Stomach smooth muscle (tissue), 2 donors: ENCODE measurements around the gene LRP1-AS.

Experiments
- H3K27ac ChIP-seq: one replicate; pipeline ENCODE4 v1.7.0; 2013; ENCODE audit warnings: mild to moderate bottlenecking, low read length, inconsistent platforms
- H3K27me3 ChIP-seq, 2 donors: one replicate each; pipeline ENCODE4 v1.7.0; 2013; ENCODE audit warnings: low read length in 2 of 2; ENCODE audit not compliant: insufficient read depth in 2 of 2, control insufficient read depth in 1 of 2
- H3K36me3 ChIP-seq, 2 donors: one replicate each; pipeline ENCODE4 v1.7.0; 2013; ENCODE audit warnings: low read length in 2 of 2; ENCODE audit not compliant: control insufficient read depth in 2 of 2, insufficient read depth in 2 of 2
- H3K4me1 ChIP-seq: one replicate; pipeline ENCODE4 v1.7.0; 2013; ENCODE audit warnings: low read length; ENCODE audit not compliant: control insufficient read depth, insufficient read depth
- H3K4me3 ChIP-seq, 2 donors: one replicate each; pipeline ENCODE4 v1.7.0; 2013; ENCODE audit warnings: low read length in 2 of 2
- H3K9ac ChIP-seq, 2 donors: one replicate each; pipeline ENCODE4 v1.7.0; 2013; ENCODE audit warnings: low read length in 2 of 2, mild to moderate bottlenecking in 1 of 2
- H3K9me3 ChIP-seq, 2 donors: one replicate each; pipeline ENCODE4 v1.7.0; 2013; ENCODE audit warnings: low read length in 2 of 2; ENCODE audit not compliant: control insufficient read depth in 2 of 2
- donor health status: healthy.
- donor health status: Pancreatic carcinoma.

Gene LRP1-AS

DNA sequence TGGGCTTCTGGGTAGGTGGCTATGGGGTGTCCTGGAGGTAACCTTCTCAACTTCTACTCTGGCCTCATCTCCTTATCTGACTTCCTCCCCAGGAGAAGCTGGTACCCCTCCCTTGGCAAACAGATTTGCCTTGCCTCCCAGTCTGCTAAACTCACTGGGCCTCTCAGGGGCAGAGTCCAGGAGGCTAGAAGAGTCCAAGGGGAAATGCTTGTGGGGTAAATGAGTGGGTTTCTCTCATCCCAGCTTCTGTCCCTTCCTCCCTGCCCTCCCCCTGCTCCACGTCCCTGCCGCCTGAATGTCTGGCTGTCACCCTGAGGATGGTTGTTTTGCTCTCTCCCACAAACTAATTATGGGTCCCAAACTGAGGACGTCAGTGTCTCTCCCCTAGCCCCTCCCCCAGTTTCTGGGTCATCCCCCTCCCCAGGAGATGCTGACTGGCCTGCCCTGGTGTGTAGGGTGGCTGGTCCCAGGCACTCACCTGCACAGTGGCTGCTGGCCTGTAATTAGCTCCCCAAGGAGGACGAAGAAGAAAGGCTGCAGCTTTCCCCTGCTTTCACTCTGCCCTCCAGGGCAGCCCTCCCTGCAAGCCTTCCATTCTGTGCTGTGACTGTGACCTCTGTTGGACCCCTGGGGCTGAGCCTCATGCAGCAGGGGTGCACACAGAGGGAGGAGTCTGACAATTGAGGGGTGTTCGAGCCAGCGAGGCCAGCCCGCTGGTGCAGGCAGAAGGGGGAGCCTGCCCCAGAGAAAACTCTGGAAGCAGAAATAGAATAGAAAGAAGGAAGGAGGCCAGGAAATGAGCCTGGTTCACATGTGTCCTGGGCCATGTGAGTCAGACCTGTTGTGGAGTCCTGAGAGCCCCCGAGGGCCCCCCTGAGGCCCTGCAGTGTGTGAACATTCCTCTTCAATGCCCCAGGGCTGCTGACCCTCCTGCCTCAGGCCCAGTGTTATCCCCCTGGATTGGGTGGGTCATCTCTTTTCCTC, at the start of gene LRP1-AS:
LRP1-AS (minus strand) TSS at position 659 of the 984 bp plus-strand sequence.
- Histone ChIP-seq H3K9ac (peak within 1 kb of the TSS in 1 of 2 donors; percentile 5), H3K4me3 (peak within 1 kb of the TSS in 1 of 2 donors; percentile 29), H3K27me3 (no peaks in the 10 kb centered on the region), H3K36me3 (peaks cover 36 to 37% of the 10 kb centered on the region in 2 donors), H3K4me1 (peaks cover 61% of the 10 kb centered on the region), H3K27ac (peak within 1 kb of the TSS; percentile 76), H3K9me3 (no peaks in the 10 kb centered on the region)

- Histone ChIP-seq H3K4me1 (no peaks in the 10 kb centered on the region), H3K27me3 (no peaks in the 10 kb centered on the region), H3K9ac (no peak overlapping the region), H3K27ac (no peak overlapping the region), H3K36me3 (peaks cover 81 to 88% of the 10 kb centered on the region in 2 donors), H3K4me3 (no peak overlapping the region), H3K9me3 (no peaks in the 10 kb centered on the region)
Measured at GRCh38 chr12:57196956-57197355, 49.5 kb upstream of the LRP1-AS start.

GRCh38 chr12:57196439-57196838, 49.0 kb upstream of the LRP1-AS start:
- Histone ChIP-seq H3K27me3 (no peaks in the 10 kb centered on the region), H3K9ac (no peak overlapping the region), H3K4me1 (no peaks in the 10 kb centered on the region), H3K36me3 (peaks cover 80 to 88% of the 10 kb centered on the region in 2 donors), H3K9me3 (no peaks in the 10 kb centered on the region), H3K4me3 (no peak overlapping the region), H3K27ac (no peak overlapping the region)

DNA sequence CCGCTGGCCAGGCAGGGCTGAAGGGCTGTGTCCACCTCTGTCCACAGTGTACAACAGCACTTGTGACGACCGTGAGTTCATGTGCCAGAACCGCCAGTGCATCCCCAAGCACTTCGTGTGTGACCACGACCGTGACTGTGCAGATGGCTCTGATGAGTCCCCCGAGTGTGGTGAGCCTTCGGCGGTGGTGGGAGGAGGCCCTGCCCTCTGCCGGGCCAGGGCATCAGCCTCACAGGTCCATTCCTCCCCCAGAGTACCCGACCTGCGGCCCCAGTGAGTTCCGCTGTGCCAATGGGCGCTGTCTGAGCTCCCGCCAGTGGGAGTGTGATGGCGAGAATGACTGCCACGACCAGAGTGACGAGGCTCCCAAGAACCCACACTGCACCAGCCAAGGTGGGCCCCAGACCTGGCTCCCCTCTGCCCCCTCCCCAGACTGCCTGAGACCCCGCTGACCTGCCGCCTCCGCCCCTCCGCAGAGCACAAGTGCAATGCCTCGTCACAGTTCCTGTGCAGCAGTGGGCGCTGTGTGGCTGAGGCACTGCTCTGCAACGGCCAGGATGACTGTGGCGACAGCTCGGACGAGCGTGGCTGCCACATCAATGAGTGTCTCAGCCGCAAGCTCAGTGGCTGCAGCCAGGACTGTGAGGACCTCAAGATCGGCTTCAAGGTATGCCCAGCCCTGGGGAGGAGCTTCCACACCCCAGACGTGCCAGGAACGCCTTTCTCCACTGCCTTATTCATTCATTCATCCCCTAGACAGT, 48.4 kb upstream of the LRP1-AS start:
- no peak overlapping the region for H3K27ac ChIP-seq
- H3K9me3 ChIP-seq = no peaks in the 10 kb centered on the region
- no peak overlapping the region for H3K9ac ChIP-seq
- H3K4me3 ChIP-seq = no peak overlapping the region
- no peaks in the 10 kb centered on the region for H3K4me1 ChIP-seq
- no peaks in the 10 kb centered on the region for H3K27me3 ChIP-seq
- H3K36me3 ChIP-seq = peaks cover 81 to 89% of the 10 kb centered on the region in 2 donors

- Histone ChIP-seq H3K4me3 (no peak overlapping the region), H3K9ac (no peak overlapping the region), H3K27ac (no peak overlapping the region), H3K27me3 (no peaks in the 10 kb centered on the region), H3K9me3 (no peaks in the 10 kb centered on the region), H3K36me3 (peaks cover 80 to 92% of the 10 kb centered on the region in 2 donors), H3K4me1 (no peaks in the 10 kb centered on the region)
Measured at GRCh38 chr12:57195186-57195585, 47.8 kb upstream of the LRP1-AS start.

DNA sequence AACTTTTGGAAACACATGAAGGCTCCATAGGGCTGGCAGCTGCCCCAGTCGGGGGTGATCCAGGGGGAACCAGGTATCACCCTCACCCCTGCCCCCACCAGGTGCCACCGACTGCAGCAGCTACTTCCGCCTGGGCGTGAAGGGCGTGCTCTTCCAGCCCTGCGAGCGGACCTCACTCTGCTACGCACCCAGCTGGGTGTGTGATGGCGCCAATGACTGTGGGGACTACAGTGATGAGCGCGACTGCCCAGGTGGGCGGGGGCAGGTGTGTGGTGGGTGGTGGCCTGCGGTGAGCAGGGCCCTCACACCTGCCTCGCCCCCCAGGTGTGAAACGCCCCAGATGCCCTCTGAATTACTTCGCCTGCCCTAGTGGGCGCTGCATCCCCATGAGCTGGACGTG, 46.8 kb upstream of the LRP1-AS start:
- no peak overlapping the region for H3K9ac ChIP-seq
- no peaks in the 10 kb centered on the region for H3K9me3 ChIP-seq
- H3K4me3 ChIP-seq = no peak overlapping the region
- H3K4me1 ChIP-seq = no peaks in the 10 kb centered on the region
- H3K27ac ChIP-seq = no peak overlapping the region
- H3K27me3 ChIP-seq = no peaks in the 10 kb centered on the region
- peaks cover 82 to 85% of the 10 kb centered on the region in 2 donors for H3K36me3 ChIP-seq

GRCh38 chr12:57193706-57194245, 46.4 kb upstream of the LRP1-AS start:
- no peak overlapping the region for H3K4me3 ChIP-seq
- no peak overlapping the region for H3K9ac ChIP-seq
- peaks cover 82 to 83% of the 10 kb centered on the region in 2 donors for H3K36me3 ChIP-seq
- no peak overlapping the region for H3K27ac ChIP-seq
- H3K9me3 ChIP-seq = no peaks in the 10 kb centered on the region
- H3K4me1 ChIP-seq = no peaks in the 10 kb centered on the region
- H3K27me3 ChIP-seq = no peaks in the 10 kb centered on the region

DNA sequence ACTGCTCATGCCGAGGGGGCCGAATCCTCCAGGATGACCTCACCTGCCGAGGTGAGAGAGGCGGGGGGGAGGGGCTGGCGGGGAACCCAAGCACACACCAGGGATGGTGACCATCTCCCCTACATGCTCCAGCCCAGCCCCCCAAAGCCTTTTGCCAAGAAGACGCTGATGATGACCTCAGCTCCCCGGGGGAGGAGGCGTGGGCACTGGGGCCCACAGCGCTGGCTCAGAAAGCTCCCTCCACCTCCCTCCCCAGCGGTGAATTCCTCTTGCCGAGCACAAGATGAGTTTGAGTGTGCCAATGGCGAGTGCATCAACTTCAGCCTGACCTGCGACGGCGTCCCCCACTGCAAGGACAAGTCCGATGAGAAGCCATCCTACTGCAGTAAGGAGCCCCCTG, 45.5 kb upstream of the LRP1-AS start:
- Histone ChIP-seq H3K36me3 (peaks cover 79 to 82% of the 10 kb centered on the region in 2 donors), H3K27me3 (no peaks in the 10 kb centered on the region), H3K27ac (no peak overlapping the region), H3K9me3 (no peaks in the 10 kb centered on the region), H3K9ac (no peak overlapping the region), H3K4me3 (no peak overlapping the region), H3K4me1 (no peaks in the 10 kb centered on the region)

DNA sequence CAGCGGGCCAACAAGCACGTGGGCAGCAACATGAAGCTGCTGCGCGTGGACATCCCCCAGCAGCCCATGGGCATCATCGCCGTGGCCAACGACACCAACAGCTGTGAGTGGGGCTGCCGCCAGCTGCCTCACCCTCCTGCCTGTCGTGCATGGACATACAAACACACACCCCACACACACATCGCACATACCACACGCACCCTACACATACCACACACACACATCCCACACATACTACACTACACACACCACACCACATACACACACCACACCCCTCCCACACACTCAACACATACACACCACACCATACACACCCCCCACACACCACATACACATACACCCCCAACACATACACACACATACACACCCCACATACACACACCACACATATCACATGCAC, 44.0 kb upstream of the LRP1-AS start:
- peaks cover 76 to 79% of the 10 kb centered on the region in 2 donors for H3K36me3 ChIP-seq

GRCh38 chr12:57190821-57191220, 43.4 kb upstream of the LRP1-AS start:
- no peaks in the 10 kb centered on the region for H3K27me3 ChIP-seq
- H3K4me1 ChIP-seq = no peaks in the 10 kb centered on the region
- no peak overlapping the region for H3K4me3 ChIP-seq
- no peak overlapping the region for H3K27ac ChIP-seq
- H3K9ac ChIP-seq = no peak overlapping the region
- H3K9me3 ChIP-seq = no peaks in the 10 kb centered on the region
- H3K36me3 ChIP-seq = peaks cover 76 to 79% of the 10 kb centered on the region in 2 donors

More for the DNA sequence above, 44.0 kb upstream of the LRP1-AS start:
- Histone ChIP-seq H3K9me3 (no peaks in the 10 kb centered on the region), H3K27ac (no peak overlapping the region), H3K9ac (no peak overlapping the region), H3K27me3 (no peaks in the 10 kb centered on the region), H3K4me1 (no peaks in the 10 kb centered on the region), H3K4me3 (no peak overlapping the region)
